ENCODE data around the gene SLCO1A2.

Gene SLCO1A2

GRCh38 chr12:21234395-21234794 lies 100.3 kb downstream of the SLCO1A2 start:
- H3K4me3 ChIP-seq (ENCODE audit: low read length) = no peak overlapping the region
- no peak for DNase-seq (ENCODE audit: low read depth, low spot score)

- no peak for DNase-seq (ENCODE audit: low read depth, low spot score)
- no peak overlapping the region for H3K4me3 ChIP-seq (ENCODE audit: low read length)
These were observed 110.8 kb downstream of the SLCO1A2 start for GRCh38 chr12:21223930-21224329.

GRCh38 chr12:21221778-21222177 lies 112.9 kb downstream of the SLCO1A2 start:
- DNase-seq (ENCODE audit: low read depth, low spot score) = no peak
- H3K4me3 ChIP-seq (ENCODE audit: low read length) = no peak overlapping the region

- no peak overlapping the region for H3K4me3 ChIP-seq (ENCODE audit: low read length)
- no peak for DNase-seq (ENCODE audit: low read depth, low spot score)
These were observed 113.6 kb downstream of the SLCO1A2 start for GRCh38 chr12:21221072-21221471.

GRCh38 chr12:21220266-21220665 lies 114.5 kb downstream of the SLCO1A2 start:
- no peak overlapping the region for H3K4me3 ChIP-seq (ENCODE audit: low read length)
- no peak for DNase-seq (ENCODE audit: low read depth, low spot score)

- no peak overlapping the region for H3K4me3 ChIP-seq (ENCODE audit: low read length)
- DNase-seq (ENCODE audit: low read depth, low spot score) = no peak
These were observed 115.5 kb downstream of the SLCO1A2 start for GRCh38 chr12:21219206-21219605.

All from Jurkat, Clone E6-1 (cell line).